HG02981 (cell line): ENCODE data around the gene PRKD1.
"Not testable (repeated sequence)": the region's sequence is repeated elsewhere in the genome, so short reads cannot be mapped to it uniquely, and the experiment has no call there.

ENCODE experiments used
- ATAC-seq: cut with Tn5 transposase; IDR thresholded peaks from one replicate; pipeline ENCODE4 v1.9.1; 2021; ENCODE audit warnings: mild to moderate bottlenecking, moderate library complexity; ENCODE audit not compliant: unreplicated experiment

Gene PRKD1

GRCh38 chr14:29749327-29749726 is 178.3 kb downstream of the PRKD1 start:
- no peak for ATAC-seq

- ATAC-seq: no peak
These were observed 181.8 kb downstream of the PRKD1 start for GRCh38 chr14:29745863-29746262.

- no peak for ATAC-seq
These were observed 184.1 kb downstream of the PRKD1 start for GRCh38 chr14:29743531-29743930.

GRCh38 chr14:29741909-29742401 is 185.7 kb downstream of the PRKD1 start:
- no peak for ATAC-seq

- no peak for ATAC-seq
These were observed 187.2 kb downstream of the PRKD1 start for GRCh38 chr14:29740491-29740890.

GRCh38 chr14:29738950-29739349 is 188.7 kb downstream of the PRKD1 start:
- no peak for ATAC-seq

GRCh38 chr14:29738056-29738455 is 189.6 kb downstream of the PRKD1 start:
- ATAC-seq: no peak

GRCh38 chr14:29735459-29735858 is 192.2 kb downstream of the PRKD1 start:
- ATAC-seq: no peak

GRCh38 chr14:29734732-29735131 is 192.9 kb downstream of the PRKD1 start:
- no peak for ATAC-seq

- not testable (repeated sequence) for ATAC-seq
These were observed 200.9 kb downstream of the PRKD1 start for GRCh38 chr14:29726560-29727331.

- no peak for ATAC-seq
These were observed 202.7 kb downstream of the PRKD1 start for GRCh38 chr14:29724991-29725390.

- ATAC-seq: no peak
These were observed 204.8 kb downstream of the PRKD1 start for GRCh38 chr14:29722831-29723230.

- no peak for ATAC-seq
These were observed 206.1 kb downstream of the PRKD1 start for GRCh38 chr14:29721586-29721985.

- ATAC-seq: no peak
These were observed 209.7 kb downstream of the PRKD1 start for GRCh38 chr14:29717901-29718300.

GRCh38 chr14:29716150-29716549 is 211.5 kb downstream of the PRKD1 start:
- no peak for ATAC-seq

GRCh38 chr14:29712601-29713000 is 215.0 kb downstream of the PRKD1 start:
- no peak for ATAC-seq

GRCh38 chr14:29710015-29710414 is 217.6 kb downstream of the PRKD1 start:
- ATAC-seq: no peak

GRCh38 chr14:29709490-29709889 is 218.2 kb downstream of the PRKD1 start:
- no peak for ATAC-seq

- ATAC-seq: no peak
These were observed 220.9 kb downstream of the PRKD1 start for GRCh38 chr14:29706700-29707099.

- no peak for ATAC-seq
These were observed 221.8 kb downstream of the PRKD1 start for GRCh38 chr14:29705801-29706200.

- ATAC-seq: not testable (repeated sequence)
These were observed 238.1 kb downstream of the PRKD1 start for GRCh38 chr14:29689597-29689996.

- no peak for ATAC-seq
These were observed 239.8 kb downstream of the PRKD1 start for GRCh38 chr14:29687866-29688265.
